ENCODE data around the gene FAM221B.

FAM221B gene, protein sequence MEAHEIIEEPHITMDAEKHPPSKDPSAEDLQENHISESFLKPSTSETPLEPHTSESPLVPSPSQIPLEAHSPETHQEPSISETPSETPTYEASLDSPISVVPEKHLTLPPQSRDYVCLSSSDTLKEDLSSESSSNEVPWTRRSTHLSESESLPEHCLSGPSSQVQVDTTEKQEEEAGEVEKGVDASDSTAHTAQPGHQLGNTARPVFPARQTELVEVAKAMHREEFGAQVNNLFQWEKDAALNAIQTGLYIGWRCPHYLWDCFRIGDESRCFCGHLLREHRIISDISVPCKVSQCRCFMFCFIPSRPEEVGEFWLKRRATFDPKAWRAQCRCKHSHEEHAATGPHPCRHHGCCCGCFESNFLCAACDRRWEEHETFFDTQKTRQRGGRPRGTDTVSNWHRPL

DNA sequence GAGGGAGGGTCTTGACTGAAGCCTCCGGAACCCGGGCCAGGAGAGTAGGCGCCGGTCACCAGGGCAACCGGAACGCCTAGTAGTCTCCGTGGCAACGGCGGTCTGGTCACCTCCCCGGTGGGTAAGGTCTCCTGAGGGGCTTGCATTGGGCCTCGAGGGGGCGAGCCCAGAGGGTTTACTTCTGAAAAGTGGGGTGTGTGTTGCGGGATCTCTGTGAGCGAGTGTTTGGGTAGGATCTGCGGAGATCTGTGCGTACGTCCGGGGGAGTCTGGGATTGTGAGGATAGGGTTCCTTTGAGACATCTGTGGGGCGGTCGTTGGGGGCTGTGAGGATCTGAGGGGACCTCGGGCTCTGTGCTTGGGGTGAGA, at the start of gene FAM221B:
Gene FAM221B, minus strand, starts transcription at position 17 of the 368 bp plus-strand sequence. CDS start 2,571 bp downstream, outside the sequence.
- no peak for DNase-seq

DNA sequence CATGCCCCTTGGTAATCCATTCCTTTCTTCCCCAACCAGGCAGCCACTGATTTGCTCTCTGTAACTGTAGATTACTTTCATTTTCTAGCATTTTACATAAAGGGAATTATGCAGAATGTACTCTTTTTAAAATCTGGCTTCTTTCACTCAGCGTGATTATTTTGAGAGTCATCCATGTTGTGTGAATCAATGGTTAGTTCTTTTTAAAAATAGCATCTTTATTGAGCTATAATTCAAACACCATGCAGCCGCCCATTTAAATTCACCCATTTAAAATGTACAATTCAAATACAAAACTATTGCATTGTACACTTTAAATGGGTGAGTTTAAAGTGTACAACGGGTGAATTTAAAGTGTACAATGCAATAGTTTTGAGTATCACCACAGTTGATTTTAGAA, 44.0 kb upstream of the FAM221B start:
- DNase-seq = no peak

DNA sequence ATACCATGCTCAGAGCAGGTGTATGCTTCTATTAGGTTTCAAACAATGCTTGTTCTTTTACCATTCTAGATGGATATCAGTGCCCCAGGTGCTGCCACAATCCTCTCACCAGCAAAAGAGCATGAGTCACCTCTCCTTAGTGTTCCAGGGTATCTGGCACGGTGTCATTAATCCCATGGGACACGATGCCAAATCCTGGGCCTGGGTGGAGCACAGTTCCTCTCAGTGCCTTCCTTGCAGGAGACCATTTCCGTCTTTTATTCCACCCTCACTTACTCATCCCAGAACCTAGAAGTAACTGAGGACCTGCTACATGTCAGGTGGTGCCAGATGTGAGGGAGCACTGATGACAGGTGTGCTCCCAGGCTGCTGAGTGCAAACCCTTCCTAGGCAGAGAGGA, 43.0 kb upstream of the FAM221B start:
- DNase-seq = no peak

DNA sequence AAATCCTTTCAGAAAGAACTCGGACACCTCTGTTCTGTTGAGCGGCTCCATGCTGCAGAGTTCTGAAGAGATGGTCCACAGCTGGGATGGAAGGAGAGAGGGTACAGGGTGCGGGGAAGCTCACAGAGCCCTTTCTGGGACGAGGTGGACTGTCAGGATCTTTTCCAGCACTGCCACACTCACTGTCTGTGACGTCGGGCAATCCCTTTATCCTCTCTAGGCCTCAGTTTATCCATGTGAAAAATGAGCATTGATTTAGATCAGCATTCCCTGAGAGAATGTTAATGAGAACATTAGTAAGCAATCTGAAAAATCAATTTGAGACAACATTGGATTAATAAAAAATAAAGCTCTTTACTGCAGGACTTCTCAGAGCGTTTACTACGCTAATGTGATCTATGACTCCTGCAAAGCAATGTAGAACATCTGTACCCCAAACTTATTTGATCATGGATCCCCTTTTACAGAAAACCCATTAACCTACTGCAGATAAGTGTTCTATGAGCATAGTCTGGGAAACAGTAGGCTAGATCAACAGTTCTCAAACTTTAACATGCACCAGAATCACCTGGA, 41.9 kb upstream of the FAM221B start, which contains the start of gene OR13J1:
Gene OR13J1, minus strand, starts transcription at position 51 of the 573 bp plus-strand sequence. Its CDS starts 0 bp downstream, at position 51.
- DNase-seq = no peak

DNA sequence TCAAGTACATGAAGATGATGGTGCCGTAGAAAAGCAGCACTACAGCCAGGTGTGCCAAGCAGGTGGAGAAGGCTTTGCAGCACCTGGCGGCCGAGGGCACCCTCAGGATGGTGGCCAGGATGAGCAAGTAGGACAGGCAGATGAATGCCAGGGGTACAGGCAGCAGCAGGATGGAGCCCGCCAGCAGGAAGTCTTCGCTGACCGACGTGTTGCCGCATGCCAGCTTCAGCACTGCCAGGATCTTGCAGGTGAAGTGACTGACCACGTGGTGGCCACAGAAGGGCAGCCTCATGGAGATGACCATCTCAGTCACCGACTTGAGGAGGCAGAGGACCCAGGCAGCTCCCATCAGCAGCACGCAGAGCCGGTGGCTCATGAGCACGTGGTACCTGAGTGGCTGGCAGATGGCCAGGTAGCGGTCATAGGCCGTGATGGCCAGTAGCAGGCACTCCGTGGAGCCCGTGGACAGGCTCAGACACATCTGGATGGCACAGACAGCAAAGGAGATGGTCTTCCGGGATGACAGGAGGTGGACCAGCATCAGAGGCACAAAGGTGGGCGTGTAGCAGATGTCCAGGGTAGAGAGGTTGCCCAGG, 41.2 kb upstream of the FAM221B start:
- DNase-seq = no peak

DNA sequence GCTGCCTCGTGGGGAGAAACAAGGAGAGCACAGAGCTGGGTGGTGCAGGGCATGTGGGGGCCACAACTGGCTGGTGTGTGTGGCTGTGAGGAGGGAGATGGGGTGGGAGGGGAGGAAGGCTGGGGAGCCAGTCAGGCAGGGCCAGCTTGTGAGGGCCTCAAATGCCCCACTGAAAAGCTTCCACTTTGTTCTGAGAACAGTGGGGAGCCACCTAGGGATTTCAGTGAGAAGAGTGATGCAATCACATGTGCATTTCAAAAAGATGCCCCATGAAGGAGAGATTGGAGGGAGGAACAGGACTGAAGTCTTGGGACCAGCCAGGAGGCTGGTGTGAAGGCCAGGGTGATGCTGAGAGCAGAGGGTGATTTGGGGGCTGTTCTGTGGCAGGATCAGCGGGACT, 40.4 kb upstream of the FAM221B start:
- DNase-seq = no peak

DNA sequence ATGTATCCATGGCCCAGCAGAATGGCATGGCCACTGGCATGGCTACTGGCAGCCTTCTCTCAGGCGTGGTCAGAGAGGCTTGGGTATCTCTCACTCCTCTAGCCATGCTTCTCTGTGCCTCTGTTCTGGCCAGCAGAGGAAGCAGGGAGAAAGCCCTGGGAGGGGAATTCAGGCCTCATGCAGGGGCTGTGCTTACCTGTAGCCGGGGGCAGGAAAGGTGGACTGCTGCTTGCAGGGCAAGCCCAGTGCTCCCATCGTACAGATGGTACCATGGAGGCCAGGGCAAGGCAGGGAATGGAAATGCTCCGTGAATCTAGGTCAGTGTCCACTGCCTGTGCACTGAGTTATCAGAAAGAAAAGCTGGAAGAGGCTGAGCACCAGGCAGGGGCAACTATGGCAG, 39.0 kb upstream of the FAM221B start:
- DNase-seq = no peak

DNA sequence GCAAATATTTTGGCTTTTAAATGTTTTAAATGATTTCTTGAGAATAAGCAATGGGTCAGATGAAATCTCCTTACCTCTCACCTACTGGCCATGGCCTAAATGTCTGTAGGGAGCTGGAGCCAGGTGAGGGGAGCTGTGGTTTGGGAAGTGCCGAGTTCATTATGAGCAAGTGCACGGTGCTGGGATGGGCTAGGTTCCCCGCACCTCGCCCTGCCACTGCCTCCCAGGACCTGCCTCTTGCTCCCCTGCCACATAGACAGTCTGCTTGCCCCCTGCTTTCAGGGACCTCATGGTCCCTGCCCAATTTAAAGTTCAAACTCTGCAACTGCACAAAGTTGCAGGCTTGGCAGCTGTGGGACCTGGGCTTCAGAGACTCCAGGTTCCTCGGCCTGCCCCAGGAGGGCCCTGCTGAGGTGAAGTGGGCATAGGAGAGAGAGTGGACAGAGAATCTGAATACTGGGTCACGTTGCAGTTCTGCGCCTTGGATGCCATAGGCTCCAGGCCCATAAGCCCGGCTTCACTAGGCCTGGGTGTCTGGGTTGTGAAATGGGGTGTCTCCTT, 36.2 kb upstream of the FAM221B start:
- DNase-seq = no peak

DNA sequence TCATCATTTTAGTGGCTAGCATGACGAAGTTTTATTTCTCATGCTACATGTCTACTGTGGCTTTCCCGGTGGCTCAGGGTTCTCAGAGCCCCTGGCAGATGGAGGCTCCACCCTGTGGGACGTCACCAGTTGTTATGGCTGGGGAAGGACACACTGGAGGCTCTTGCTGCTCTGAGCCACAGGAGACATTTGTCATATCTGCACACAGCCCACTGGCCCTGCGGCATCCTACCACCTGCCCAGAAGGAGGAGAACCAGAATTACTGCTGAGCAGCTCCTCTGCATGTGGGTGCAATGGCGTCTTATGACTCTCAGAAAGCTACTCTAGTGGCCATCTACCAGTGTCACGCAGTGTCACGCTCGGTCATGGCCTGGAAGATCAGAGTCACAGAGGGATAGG, 35.1 kb upstream of the FAM221B start:
- no peak for DNase-seq

DNA sequence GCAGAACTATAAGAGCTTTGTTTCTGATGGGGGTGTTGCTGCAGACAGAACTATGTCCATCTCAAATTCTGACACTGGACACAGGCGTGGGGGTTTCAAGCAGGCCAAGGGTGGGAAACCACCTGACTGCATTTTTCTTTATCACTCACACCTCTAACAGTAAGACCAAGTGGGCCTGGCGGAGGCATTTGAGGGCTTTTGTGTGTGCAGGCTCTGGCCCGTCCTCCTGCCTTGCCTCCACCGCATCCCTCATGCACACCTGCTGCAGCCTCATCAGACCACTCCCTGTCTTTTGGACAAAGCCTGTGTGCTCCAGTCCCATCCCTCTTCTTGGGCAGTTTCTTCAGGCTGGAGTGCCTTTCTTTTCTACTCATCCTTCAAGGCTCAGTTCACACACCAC, 33.8 kb upstream of the FAM221B start:
- DNase-seq = no peak

DNA sequence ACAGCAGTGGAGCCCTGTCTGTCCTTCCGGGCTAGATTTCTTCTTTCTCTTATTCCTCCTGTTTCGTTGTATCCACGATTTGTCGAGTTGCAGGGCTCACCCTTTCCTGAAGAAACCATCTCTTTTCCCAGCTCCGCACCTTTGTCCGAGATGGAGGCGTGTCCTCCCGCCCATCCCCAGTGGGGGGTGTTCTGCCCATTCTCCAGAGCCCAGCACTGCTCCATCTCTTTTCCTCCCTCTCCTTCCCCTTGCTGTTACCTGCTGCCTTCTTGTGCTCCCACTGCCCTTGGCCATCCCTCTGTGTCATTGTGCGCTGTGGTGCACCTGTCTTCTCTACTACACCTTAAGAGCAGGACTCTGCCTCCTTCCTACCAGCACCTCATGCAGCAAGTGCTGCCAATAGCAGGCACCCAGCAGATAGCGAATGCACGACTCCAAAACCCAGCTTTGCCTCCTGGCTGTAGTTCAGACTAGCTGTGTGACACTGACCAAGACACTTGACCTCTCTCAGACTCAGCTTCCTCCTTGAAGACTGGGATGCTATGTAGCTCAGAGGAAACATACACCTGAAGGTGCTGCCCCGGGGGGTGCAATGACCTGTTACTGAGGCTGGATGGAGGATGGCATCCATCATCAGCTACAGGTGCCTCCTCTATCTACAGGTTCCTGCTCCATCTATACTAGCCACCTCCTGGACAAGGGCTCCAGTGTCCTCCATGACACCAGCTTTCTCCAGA, 32.8 kb upstream of the FAM221B start:
- DNase-seq = no peak

DNA sequence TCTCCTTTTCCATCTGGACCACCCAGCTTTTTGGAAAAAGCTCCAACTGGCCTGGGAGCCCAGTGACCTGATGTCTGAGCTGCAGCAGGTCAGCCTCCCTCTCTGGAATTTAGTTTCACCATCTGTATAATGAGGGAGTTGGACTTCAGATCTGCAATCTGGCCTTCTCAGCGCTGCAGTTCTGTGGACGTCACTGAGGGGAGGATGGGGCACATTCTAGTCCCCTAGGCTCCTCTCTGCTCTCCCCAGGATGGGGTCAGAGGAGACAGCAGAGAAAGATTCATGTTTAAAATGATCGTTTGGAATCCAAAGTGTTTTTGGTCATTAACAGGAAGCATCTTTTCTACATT, 31.4 kb upstream of the FAM221B start:
- DNase-seq = no peak

DNA sequence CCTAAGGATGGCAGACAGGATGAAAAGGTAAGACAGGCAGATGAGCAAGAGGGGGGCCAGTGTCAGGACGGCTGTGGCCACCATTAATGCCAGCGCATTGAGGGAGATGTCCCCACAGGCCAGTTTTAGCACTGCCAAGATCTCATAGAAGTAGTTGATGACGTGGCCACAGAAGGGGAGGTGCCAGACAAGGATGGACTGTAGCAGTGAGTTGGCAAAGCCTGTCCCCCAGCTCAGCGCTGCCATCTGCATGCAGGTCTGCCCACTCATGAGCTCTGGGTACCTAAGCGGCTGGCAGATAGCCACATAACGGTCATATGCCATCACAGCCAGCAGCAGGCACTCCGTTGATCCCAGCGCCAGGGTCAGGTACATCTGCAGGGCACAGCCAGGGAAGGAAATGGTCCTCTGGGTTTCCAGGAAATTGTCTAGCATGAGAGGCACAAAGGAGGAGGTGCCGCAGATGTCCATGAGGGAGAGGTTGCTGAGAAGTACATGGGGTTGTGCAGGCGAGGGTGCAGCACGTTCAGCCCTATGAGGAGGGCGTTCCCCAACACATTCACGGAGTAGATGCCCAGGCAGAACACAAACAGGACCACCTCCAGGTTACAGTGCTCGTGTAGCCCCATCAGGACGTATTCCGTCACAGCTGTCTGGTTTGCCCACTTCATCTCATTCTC, 30.9 kb upstream of the FAM221B start:
- no peak for DNase-seq

DNA sequence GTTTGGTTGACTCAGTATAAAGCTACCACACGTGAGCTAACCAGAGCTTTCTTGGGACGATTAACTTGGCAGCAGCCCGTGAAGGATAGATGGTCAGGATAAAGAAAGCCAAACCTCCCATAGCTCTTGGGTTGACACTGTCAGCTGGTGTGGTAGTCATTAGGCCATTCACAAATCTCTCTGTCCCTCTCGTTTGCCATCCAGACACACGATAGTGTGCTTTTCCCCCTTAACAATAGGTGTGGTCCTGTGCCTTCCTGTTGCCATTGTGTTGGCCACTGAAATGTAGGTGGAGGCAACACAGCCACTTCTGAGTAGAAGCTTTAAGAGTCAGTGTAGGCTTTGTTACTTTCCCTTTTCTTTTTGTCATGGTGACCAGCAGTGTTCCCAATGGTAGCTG, 29.9 kb upstream of the FAM221B start:
- DNase-seq = no peak

DNA sequence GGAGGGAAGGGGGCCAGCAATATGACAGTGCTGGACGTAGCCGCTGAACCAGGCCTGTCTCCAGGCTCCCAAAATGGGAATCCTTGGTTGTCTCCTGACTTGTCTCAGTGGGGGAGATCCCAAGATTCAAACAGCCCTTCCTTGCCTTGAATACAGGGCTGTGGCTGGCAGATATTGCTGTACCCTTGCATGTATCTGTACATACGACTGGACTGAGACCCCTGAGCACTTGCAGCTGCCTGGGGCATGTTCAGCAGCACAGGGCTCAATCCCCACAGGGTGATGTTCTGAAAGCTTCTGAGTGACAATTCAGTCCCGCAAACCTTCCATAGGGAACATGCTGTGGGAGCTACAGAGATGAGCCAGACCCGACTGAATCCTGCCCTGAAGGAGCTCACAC, 28.4 kb upstream of the FAM221B start:
- no peak for DNase-seq

DNA sequence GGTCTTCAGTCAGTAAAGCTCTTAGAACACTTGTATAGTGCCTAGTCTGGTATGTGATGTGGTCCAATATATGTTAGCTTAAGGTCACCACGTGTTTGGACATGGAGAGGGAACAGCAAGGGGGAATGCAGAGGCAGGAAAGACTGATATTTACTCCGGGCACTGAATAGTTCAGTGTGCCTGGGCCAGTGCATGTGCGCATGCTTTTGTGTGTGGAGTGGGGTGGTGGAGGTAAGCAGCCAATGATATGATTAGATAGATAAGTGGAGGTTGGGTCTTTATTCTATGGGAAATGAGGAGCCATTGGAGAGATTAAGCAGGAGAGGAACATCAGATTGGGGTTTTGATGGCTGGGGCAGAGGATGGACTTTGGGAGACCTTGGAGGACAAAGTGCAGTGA, 27.7 kb upstream of the FAM221B start:
- no peak for DNase-seq

DNA sequence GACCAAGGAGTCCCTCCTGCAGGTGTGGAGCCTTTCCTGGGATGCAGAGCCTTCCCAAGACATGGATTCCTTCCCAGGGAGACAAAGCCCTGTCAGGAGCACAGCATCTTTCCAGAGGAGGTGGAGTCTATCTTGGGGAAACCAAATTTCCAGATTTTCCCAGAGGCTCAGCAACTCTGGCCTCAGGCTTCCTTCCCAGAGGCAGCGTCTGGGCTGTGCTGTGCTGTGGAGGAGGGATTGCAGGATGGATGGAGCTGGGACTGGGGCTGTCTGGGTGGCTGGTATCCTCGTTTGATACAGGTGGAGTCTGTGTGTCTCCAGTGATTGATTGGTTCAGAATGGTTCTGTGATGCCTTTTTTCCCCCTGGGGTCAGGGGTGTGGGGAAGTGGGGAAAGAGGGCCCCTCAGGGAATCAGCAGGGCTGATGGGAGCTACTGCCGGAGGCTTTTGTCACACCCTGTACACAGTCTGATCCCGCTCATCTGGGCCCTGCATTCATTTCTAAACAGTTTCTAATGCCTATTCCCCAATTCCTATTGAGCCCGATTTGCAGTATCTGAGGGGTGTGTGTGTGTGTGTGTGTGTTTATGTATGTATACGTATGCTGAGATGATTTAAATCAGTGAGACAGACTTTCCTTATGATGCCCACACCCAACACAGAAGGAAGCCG, 25.7 kb upstream of the FAM221B start:
- no peak for DNase-seq

DNA sequence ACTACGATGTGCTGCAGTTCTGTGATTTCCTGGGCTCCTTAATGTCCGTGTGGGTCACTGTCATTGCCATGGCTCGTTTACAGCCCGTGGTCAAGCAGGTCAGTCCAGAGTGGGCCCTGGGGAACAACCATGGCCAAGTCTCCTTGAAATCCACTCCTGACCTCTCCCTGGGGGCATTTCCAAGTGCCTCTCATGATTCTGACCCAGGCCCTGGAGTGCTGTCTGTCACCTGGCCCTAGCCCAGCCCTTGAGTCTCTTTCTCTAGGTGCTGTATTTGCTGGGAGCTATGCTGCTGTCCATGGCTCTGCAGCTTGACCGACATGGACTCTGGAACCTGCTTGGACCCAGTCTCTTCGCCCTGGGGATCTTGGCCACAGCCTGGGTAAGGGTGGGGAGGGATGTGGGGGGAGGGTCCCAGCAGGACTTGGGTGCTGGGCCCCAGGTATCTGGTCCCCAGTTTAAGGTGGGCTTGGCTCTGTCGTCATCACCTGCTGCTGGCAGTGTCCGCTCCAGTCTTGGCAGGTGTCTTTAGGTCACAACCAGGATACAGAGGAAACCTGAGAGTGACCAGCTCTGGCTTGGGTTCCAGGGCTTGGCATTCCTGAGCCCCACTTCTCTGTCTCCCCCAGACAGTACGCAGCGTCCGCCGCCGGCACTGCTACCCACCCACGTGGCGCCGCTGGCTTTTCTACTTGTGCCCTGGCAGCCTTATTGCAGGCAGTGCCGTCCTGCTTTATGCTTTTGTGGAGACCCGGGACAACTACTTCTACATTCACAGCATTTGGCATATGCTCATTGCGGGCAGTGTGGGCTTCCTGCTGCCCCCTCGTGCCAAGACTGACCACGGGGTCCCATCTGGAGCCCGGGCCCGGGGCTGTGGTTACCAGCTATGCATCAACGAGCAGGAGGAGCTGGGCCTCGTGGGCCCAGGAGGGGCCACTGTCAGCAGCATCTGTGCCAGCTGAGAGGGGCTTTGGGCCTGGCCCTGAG, 24.6 kb upstream of the FAM221B start:
- DNase-seq = no peak

DNA sequence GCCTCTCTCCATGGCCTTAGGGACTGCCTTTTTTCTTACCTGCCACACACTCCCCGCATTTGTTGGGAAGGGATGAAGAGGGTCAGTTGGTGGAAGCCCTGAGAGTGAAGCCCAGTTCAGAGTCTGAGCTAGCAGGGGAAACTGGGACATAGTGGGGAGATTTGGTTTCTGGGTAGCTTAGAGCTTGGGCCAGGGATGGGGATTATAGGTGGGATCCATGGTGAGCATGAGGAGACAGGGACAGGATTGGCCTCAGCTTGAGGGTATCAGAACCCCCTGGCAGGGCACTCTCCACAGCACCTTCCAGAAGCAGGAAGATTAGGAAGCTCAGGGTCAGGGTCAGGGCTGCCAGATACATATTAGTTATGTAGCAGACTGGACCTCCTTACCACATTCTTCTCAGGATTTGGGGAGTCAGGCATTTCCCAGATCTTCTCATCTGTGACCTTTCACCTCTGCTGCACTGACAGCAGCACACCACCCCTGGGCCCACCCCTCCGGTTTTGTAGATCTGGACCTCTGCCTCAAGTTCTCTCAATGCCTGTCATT, 23.8 kb upstream of the FAM221B start:
- no peak for DNase-seq

DNA sequence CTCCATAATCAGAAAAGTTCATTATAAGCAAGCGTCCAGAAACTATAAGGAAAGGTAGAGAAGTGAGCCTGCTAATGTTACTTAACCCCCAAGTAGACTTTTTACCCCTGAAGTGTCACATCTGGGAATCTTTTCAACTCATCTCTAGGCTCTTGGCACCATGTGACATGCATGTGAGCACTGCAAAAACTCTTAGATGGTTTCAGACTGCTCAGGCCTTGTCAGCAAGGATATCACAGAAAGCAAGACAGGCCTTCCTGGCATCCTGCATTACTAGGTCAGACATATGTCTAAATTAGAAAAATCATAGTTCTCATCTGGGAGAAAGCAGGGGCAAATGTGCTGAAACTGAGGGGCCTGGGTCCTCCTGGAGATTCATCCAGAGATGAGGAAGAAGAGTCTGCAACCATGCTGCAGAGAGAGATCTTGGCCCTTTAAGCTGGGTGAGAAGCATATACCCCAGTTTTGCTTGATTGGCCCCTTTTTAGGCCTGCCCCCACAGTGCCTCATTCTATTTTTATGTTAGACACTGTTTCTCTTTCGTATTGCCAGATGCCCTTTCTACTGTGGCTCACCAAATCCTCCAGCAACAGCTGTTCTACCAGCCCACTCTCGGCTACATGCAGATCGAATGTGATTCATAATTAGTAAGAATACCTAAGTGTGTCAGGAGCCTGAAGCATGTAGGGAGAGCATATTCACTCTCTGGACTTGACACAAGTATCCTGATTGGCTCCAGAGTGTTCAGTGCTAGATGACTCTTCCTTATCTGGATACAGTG, 19.4 kb upstream of the FAM221B start:
- peak; percentile 63 for DNase-seq
